Measurements from ENCODE around the gene STK16.

DNA sequence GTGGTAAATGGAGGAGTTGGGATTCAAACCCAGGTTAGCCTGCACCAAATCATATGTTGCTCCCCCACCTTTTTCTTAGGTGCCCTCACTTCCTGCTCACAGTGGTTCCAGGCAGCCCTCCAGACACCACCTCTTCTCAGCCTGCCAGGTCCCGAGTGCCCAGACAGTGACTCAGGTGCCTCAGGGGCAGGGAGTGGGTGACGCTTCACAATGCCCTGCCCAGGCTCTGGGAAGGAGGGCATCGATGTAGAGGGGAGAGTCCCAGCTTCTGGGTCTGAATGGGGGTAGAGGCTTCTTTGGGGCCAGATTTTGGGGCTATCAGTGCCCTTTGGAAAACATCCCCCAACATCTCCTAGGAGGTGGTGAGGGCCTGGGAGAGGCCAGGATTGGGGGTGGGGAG, 28.7 kb downstream of the STK16 start:
- TF ChIP-seq, protein P1, sequence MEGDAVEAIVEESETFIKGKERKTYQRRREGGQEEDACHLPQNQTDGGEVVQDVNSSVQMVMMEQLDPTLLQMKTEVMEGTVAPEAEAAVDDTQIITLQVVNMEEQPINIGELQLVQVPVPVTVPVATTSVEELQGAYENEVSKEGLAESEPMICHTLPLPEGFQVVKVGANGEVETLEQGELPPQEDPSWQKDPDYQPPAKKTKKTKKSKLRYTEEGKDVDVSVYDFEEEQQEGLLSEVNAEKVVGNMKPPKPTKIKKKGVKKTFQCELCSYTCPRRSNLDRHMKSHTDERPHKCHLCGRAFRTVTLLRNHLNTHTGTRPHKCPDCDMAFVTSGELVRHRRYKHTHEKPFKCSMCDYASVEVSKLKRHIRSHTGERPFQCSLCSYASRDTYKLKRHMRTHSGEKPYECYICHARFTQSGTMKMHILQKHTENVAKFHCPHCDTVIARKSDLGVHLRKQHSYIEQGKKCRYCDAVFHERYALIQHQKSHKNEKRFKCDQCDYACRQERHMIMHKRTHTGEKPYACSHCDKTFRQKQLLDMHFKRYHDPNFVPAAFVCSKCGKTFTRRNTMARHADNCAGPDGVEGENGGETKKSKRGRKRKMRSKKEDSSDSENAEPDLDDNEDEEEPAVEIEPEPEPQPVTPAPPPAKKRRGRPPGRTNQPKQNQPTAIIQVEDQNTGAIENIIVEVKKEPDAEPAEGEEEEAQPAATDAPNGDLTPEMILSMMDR (IDR thresholded peaks at IDR 0.05; ENCODE audit: poor library complexity), result no peak
- TF ChIP-seq EZH2 (IDR thresholded peaks at IDR 0.05; ENCODE audit: borderline replicate concordance) (no peak), EZH2phosphoT487 (IDR thresholded peaks at IDR 0.05; ENCODE audit: low read depth, severe bottlenecking, unreplicated experiment) (no peak)

Data from hepatocyte (in vitro differentiated cells).